CD4-positive, alpha-beta T cell (primary cell): ENCODE data around the gene PARVB. TPM values are rescaled to one million over a fixed set of nuclear protein-coding genes. Genes with fewer than 3 reads are reported as not detected.

Experiments
- ATAC-seq: fragments of 200-7000 bp; cut with Tn5 transposase; one replicate; pipeline ENCODE4 v1.10.0; 2022; ENCODE audit warnings: mild to moderate bottlenecking; ENCODE audit not compliant: poor library complexity
- CTCF ChIA-PET: fragments of 350-600 bp; sonication (Branson Sonifier 250); formaldehyde crosslinking; loops from one replicate; lab custom pipeline; 2021; ENCODE audit warnings: antibody characterized with exemption, inconsistent platforms; lab: Charles Lee
- POLR2A ChIA-PET: fragments of 350-600 bp; sonication (Branson Sonifier 250); formaldehyde crosslinking; loops from one replicate; lab custom pipeline; 2021; ENCODE audit warnings: antibody characterized with exemption, inconsistent platforms; lab: Charles Lee
- DNase-seq, 14 experiments: peaks; one replicate each; pipeline ENCODE4 v3.0.0-alpha.2; 2013 to 2020; ENCODE audit warnings: mixed read lengths in 2 of 14
- H3K27ac ChIP-seq, 2 donors: one replicate each; pipeline versions ENCODE4 v1.5.1 to v1.7.0; 2013; ENCODE audit warnings: low read length in 2 of 2, low read depth in 1 of 2, mild to moderate bottlenecking in 1 of 2
- H3K27me3 ChIP-seq, 2 experiments: 1 replicate in 1 of 2; 2 replicates in 1 of 2; pipeline versions ENCODE4 v1.6.1 to v1.7.0; 2013; ENCODE audit warnings: low read length in 2 of 2, control low read depth in 1 of 2, mild to moderate bottlenecking in 1 of 2, moderate library complexity in 1 of 2; ENCODE audit not compliant: insufficient read depth in 2 of 2, control insufficient read depth in 1 of 2
- H3K36me3 ChIP-seq: one replicate; pipeline ENCODE4 v1.6.1; 2013; ENCODE audit warnings: low read length, control low read depth; ENCODE audit not compliant: insufficient read depth
- H3K4me1 ChIP-seq: one replicate; pipeline ENCODE4 v1.6.1; 2013; ENCODE audit warnings: low read length, control low read depth; ENCODE audit not compliant: insufficient read depth
- H3K4me3 ChIP-seq: one replicate; pipeline ENCODE4 v1.5.1; 2013; ENCODE audit warnings: mild to moderate bottlenecking, low read length, moderate library complexity
- H3K9me3 ChIP-seq, 2 experiments: 1 replicate in 1 of 2; 2 replicates in 1 of 2; pipeline versions ENCODE4 v1.6.1 to v1.7.0; 2013; ENCODE audit warnings: low read length in 2 of 2, mild to moderate bottlenecking in 2 of 2, control low read depth in 1 of 2, moderate library complexity in 1 of 2; ENCODE audit not compliant: control insufficient read depth in 1 of 2, insufficient read depth in 1 of 2
- H3K27ac Mint-ChIP-seq: one replicate; pipeline ENCODE4 v1.8.0; 2020; ENCODE audit warnings: mixed read lengths
- H3K27me3 Mint-ChIP-seq: one replicate; pipeline ENCODE4 v1.8.0; 2021; ENCODE audit warnings: mixed read lengths
- H3K36me3 Mint-ChIP-seq: one replicate; pipeline ENCODE4 v1.8.0; 2021; ENCODE audit warnings: low read depth, mixed read lengths
- H3K4me1 Mint-ChIP-seq: one replicate; pipeline ENCODE4 v1.8.0; 2021; ENCODE audit warnings: low read depth, mixed read lengths
- H3K4me3 Mint-ChIP-seq: one replicate; pipeline ENCODE4 v1.8.0; 2020; ENCODE audit warnings: mild to moderate bottlenecking, mixed read lengths
- H3K9me3 Mint-ChIP-seq: one replicate; pipeline ENCODE4 v1.8.0; 2020; ENCODE audit warnings: mixed read lengths
- CTCF ChIP-seq: fragments of 200-600 bp; IDR thresholded peaks from one replicate; pipeline ENCODE4 v1.8.0; 2022; ENCODE audit warnings: antibody characterized with exemption, mild to moderate bottlenecking
- intact Hi-C, 2 experiments: fragments of 100-400 bp; cut with DNase I in 1 of 2; cut with micrococcal nuclease in 1 of 2; formaldehyde crosslinking; loops; one replicate each; pipeline versions ENCODE4 v1.15.1 to v1.9.0; 2023 to 2025; cut with DNase I, micrococcal nuclease
- total RNA-seq, 174 experiments: library from RNA in 2 of 174; stranded (reverse) in 2 of 174; gene quantifications; one replicate each; pipeline ENCODE4 v1.2.3 and lab custom pipeline; 2021 to 2026

Gene PARVB
- total RNA-seq, 2 experiments from 2014 or later, result 6.2 to 6.4 TPM

- no peak overlapping the region for H3K4me3 Mint-ChIP-seq
- peaks cover 0 to 3% of the 10 kb centered on the region in 2 experiments for H3K27me3 ChIP-seq
- peaks cover 16% of the 10 kb centered on the region for H3K27me3 Mint-ChIP-seq
These were observed 197.8 kb downstream of the PARVB start for GRCh38 chr22:44221710-44222475.

More at GRCh38 chr22:44221710-44222475, 197.8 kb downstream of the PARVB start:
- Mint-ChIP-seq H3K9me3 (peaks cover 1% of the 10 kb centered on the region), H3K4me1 (no peaks in the 10 kb centered on the region), H3K27ac (no peak overlapping the region), H3K36me3 (no peaks in the 10 kb centered on the region)
- intact Hi-C loops, result no loop called here
- peaks cover 0 to 5% of the 10 kb centered on the region in 2 experiments for H3K9me3 ChIP-seq
- TF ChIP-seq CTCF, result no peak
- H3K36me3 ChIP-seq, result no peaks in the 10 kb centered on the region
- H3K27ac ChIP-seq, result no peak overlapping the region
- no peak overlapping the region for H3K4me3 ChIP-seq
- CTCF ChIA-PET, result no interaction called here
- no peak for ATAC-seq
- POLR2A ChIA-PET, result no interaction called here
- no peak for DNase-seq
- H3K4me1 ChIP-seq, result no peaks in the 10 kb centered on the region

Other genes starting within 250 kb of the PARVB start
- under 1 TPM; 0.17 to 0.36 TPM for gene EFCAB6, start 212.0 kb upstream of the PARVB start, total RNA-seq
- gene SULT4A1, start 161.8 kb upstream of the PARVB start, total RNA-seq, result not detected
- not detected for gene PNPLA5, start 132.3 kb upstream of the PARVB start, total RNA-seq
- gene PNPLA3, start 100.5 kb upstream of the PARVB start, total RNA-seq, result not detected
- 10 to 100 TPM; 15.2 to 18.0 TPM for gene SAMM50, start 68.9 kb upstream of the PARVB start, total RNA-seq
- gene PARVG, start 156.6 kb downstream of the PARVB start, total RNA-seq, result 100 to 1,000 TPM; 142 to 146 TPM